ENCODE data around the gene PRKG1.

- TF ChIP-seq CTCF (IDR thresholded peaks at IDR 0.05) (no peak), EP300 (IDR thresholded peaks at IDR 0.05) (no peak)
These were observed 769.7 kb downstream of the PRKG1 start for GRCh38 chr10:51843966-51844365.

Data from esophagus muscularis mucosa (tissue), 3 donors.